Nephron progenitor cell (in vitro differentiated cells): ENCODE measurements around the gene TESK1.

Experiments
- DNase-seq: peaks from one replicate; pipeline ENCODE4 v3.0.0; 2021
- H3K27ac Mint-ChIP-seq: 2 replicates; pipeline ENCODE4 v1.8.0; 2021; ENCODE audit warnings: mild to moderate bottlenecking, moderate library complexity, mixed read lengths
- H3K27me3 Mint-ChIP-seq: 2 replicates; pipeline ENCODE4 v1.8.0; 2021; ENCODE audit warnings: mild to moderate bottlenecking, low read depth, mixed read lengths; ENCODE audit not compliant: poor library complexity
- H3K36me3 Mint-ChIP-seq: 2 replicates; pipeline ENCODE4 v1.8.0; 2021; ENCODE audit warnings: low read depth, mixed read lengths
- H3K4me1 Mint-ChIP-seq: 2 replicates; pipeline ENCODE4 v1.8.0; 2021; ENCODE audit warnings: mixed read lengths
- H3K4me3 Mint-ChIP-seq: 2 replicates; pipeline ENCODE4 v1.8.0; 2021; ENCODE audit warnings: mild to moderate bottlenecking, moderate library complexity, mixed read lengths
- H3K9me3 Mint-ChIP-seq: 2 replicates; pipeline ENCODE4 v1.8.0; 2021; ENCODE audit warnings: mild to moderate bottlenecking, moderate library complexity, mixed read lengths
- CTCF ChIP-seq: fragments of 200-600 bp; sonication (generic); IDR thresholded peaks from 2 replicates; pipeline ENCODE4 v1.5.0; 2021; ENCODE audit warnings: antibody characterized with exemption

The TESK1 gene

GRCh38 chr9:35604578-35605350 is at the start of gene TESK1:
TSS of gene TESK1 (plus strand) at chr9:35605262. CDS start at chr9:35605620, 358 bp downstream.
- H3K4me1 Mint-ChIP-seq = peaks cover 38% of the 10 kb centered on the region
- H3K27ac Mint-ChIP-seq = peak within 1 kb of the TSS; percentile 100
- peaks cover 11% of the 10 kb centered on the region for H3K36me3 Mint-ChIP-seq
- peak within 1 kb of the TSS; percentile 96 for H3K4me3 Mint-ChIP-seq
- peak; percentile 88 for DNase-seq
- H3K9me3 Mint-ChIP-seq = no peaks in the 10 kb centered on the region
- no peaks in the 10 kb centered on the region for H3K27me3 Mint-ChIP-seq
- no peak for TF ChIP-seq CTCF

GRCh38 chr9:35555881-35556280 is 49.2 kb upstream of the TESK1 start:
- Mint-ChIP-seq H3K4me1 (peaks cover 23% of the 10 kb centered on the region), H3K27me3 (peaks cover 2% of the 10 kb centered on the region), H3K9me3 (no peaks in the 10 kb centered on the region), H3K27ac (no peak overlapping the region), H3K4me3 (no peak overlapping the region), H3K36me3 (peaks cover 20% of the 10 kb centered on the region)
- no peak for DNase-seq
- TF ChIP-seq CTCF = no peak

GRCh38 chr9:35556776-35557175 is 48.3 kb upstream of the TESK1 start:
- no peaks in the 10 kb centered on the region for H3K9me3 Mint-ChIP-seq
- peaks cover 14% of the 10 kb centered on the region for H3K36me3 Mint-ChIP-seq
- peaks cover 2% of the 10 kb centered on the region for H3K27me3 Mint-ChIP-seq
- H3K4me3 Mint-ChIP-seq = no peak overlapping the region
- DNase-seq = no peak
- peak overlapping the region; percentile 91 for H3K27ac Mint-ChIP-seq
- H3K4me1 Mint-ChIP-seq = peaks cover 23% of the 10 kb centered on the region
- no peak for TF ChIP-seq CTCF

GRCh38 chr9:35557320-35557719 is 47.7 kb upstream of the TESK1 start:
- H3K4me1 Mint-ChIP-seq = peaks cover 23% of the 10 kb centered on the region
- H3K9me3 Mint-ChIP-seq = no peaks in the 10 kb centered on the region
- H3K36me3 Mint-ChIP-seq = peaks cover 14% of the 10 kb centered on the region
- no peak for TF ChIP-seq CTCF
- H3K27ac Mint-ChIP-seq = peak overlapping the region; percentile 91
- no peak overlapping the region for H3K4me3 Mint-ChIP-seq
- DNase-seq = no peak
- peaks cover 2% of the 10 kb centered on the region for H3K27me3 Mint-ChIP-seq

- no peak overlapping the region for H3K4me3 Mint-ChIP-seq
- H3K9me3 Mint-ChIP-seq = no peaks in the 10 kb centered on the region
- no peak for DNase-seq
- peaks cover 14% of the 10 kb centered on the region for H3K36me3 Mint-ChIP-seq
- H3K4me1 Mint-ChIP-seq = peaks cover 23% of the 10 kb centered on the region
- H3K27ac Mint-ChIP-seq = no peak overlapping the region
- no peak for TF ChIP-seq CTCF
- peaks cover 6% of the 10 kb centered on the region for H3K27me3 Mint-ChIP-seq
Observed at GRCh38 chr9:35558185-35558584, 46.9 kb upstream of the TESK1 start.
